HG02981 (cell line): ENCODE data around the gene PPIP5K1.

Experiments used
- ATAC-seq: cut with Tn5 transposase; IDR thresholded peaks from one replicate; pipeline ENCODE4 v1.9.1; 2021; ENCODE audit warnings: mild to moderate bottlenecking, moderate library complexity; ENCODE audit not compliant: unreplicated experiment

PPIP5K1 gene

GRCh38 chr15:43519196-43519595 is 70.8 kb downstream of the PPIP5K1 start:
- no peak for ATAC-seq

GRCh38 chr15:43518197-43518761 is 71.7 kb downstream of the PPIP5K1 start:
- no peak for ATAC-seq

- ATAC-seq = no peak
These were observed 72.4 kb downstream of the PPIP5K1 start, which contains the start of gene MAP1A for GRCh38 chr15:43517354-43518196. TSS of gene MAP1A (plus strand) at chr15:43517608. CDS start at chr15:43521474, 3,866 bp downstream.

- no peak for ATAC-seq
These were observed 73.1 kb downstream of the PPIP5K1 start for GRCh38 chr15:43516801-43517353.

- no peak for ATAC-seq
These were observed 73.8 kb downstream of the PPIP5K1 start for GRCh38 chr15:43516185-43516584.

GRCh38 chr15:43515741-43516140 is 74.3 kb downstream of the PPIP5K1 start:
- ATAC-seq = no peak

- ATAC-seq = no peak
These were observed 75.6 kb downstream of the PPIP5K1 start for GRCh38 chr15:43514241-43515057.

- ATAC-seq = no peak
These were observed 76.5 kb downstream of the PPIP5K1 start for GRCh38 chr15:43513550-43513949.

- no peak for ATAC-seq
These were observed 78.8 kb downstream of the PPIP5K1 start for GRCh38 chr15:43511012-43511885.

- peak; percentile 94 for ATAC-seq
These were observed 79.6 kb downstream of the PPIP5K1 start for GRCh38 chr15:43510200-43511011.

- ATAC-seq = no peak
These were observed 80.3 kb downstream of the PPIP5K1 start for GRCh38 chr15:43509660-43510199.

GRCh38 chr15:43508991-43509659 is 80.9 kb downstream of the PPIP5K1 start:
- ATAC-seq = no peak

- ATAC-seq = no peak
These were observed 81.6 kb downstream of the PPIP5K1 start for GRCh38 chr15:43508421-43508820.

GRCh38 chr15:43505738-43506137 is 84.3 kb downstream of the PPIP5K1 start:
- ATAC-seq = no peak

GRCh38 chr15:43499635-43500034 is 90.4 kb downstream of the PPIP5K1 start:
- no peak for ATAC-seq

- no peak for ATAC-seq
These were observed 91.0 kb downstream of the PPIP5K1 start for GRCh38 chr15:43498990-43499389.

- no peak for ATAC-seq
These were observed 96.1 kb downstream of the PPIP5K1 start for GRCh38 chr15:43493703-43494472.
